K562 (cell line): Measurements from ENCODE around the gene CACNA2D4. TPM values are rescaled to one million over a fixed set of nuclear protein-coding genes. Genes with fewer than 3 reads are reported as not detected.

ENCODE experiments used
- ATAC-seq: fragments of 200-7000 bp; cut with Tn5 transposase; 3 replicates; pipeline ENCODE4 v1.9.1; 2020; ENCODE audit warnings: moderate library complexity
- BruUV-seq: library from RNA; stranded (reverse); fragments of 400-500 nt; replicated peaks from 2 replicates; lab custom pipeline; 2021; lab: Mats Ljungman, UMichigan
- CTCF ChIA-PET: fragments of 300-600 bp; formaldehyde crosslinking; extraction: SDS; loops from one replicate; lab custom pipeline; 2021; ENCODE audit warnings: low intra/inter-chr PET ratio; lab: Yijun Ruan, JAX
- POLR2A ChIA-PET: fragments of 300-600, 350-650 bp; sonication (Branson Sonifier 250); formaldehyde crosslinking; extraction: SDS; loops from one replicate; lab custom pipeline; 2021; ENCODE audit warnings: antibody characterized with exemption, inconsistent platforms; lab: Yijun Ruan, JAX
- DNase-seq, 4 experiments: peaks; one replicate each; pipeline versions ENCODE4 v3.0.0 to v3.0.0-alpha.2; 2011 to 2018; ENCODE audit warnings: low spot score in 3 of 4, mixed read lengths in 3 of 4; ENCODE audit errors: extremely low read depth in 1 of 4
- FAIRE-seq: peaks from 2 replicates; lab custom pipeline; 2011; peaks lifted over from hg19 to GRCh38; lab: Jason Lieb, UNC
- H2AFZ ChIP-seq: 2 replicates; pipeline ENCODE4 v1.6.0; 2011; ENCODE audit warnings: low read depth, low read length, control low read depth, inconsistent platforms
- H3K27ac ChIP-seq: fragments of 200-600 bp; 3 replicates; pipeline ENCODE4 v1.8.0; 2011; ENCODE audit warnings: low read depth, mild to moderate bottlenecking, control low read depth, inconsistent platforms, low read length, moderate library complexity, mixed read lengths; ENCODE audit errors: extremely low read depth
- H3K27me3 ChIP-seq, 2 experiments: fragments of 300-600 bp in 1 of 2; 2 replicates in 1 of 2; 3 replicates in 1 of 2; pipeline versions ENCODE4 v1.6.0 to v1.8.0; 2011; ENCODE audit warnings: inconsistent platforms in 2 of 2, low read length in 2 of 2, mild to moderate bottlenecking in 1 of 2, mixed read lengths in 1 of 2, moderate library complexity in 1 of 2; ENCODE audit not compliant: control insufficient read depth in 2 of 2, insufficient read depth in 2 of 2
- H3K36me3 ChIP-seq: fragments of 300-600 bp; 3 replicates; pipeline ENCODE4 v1.8.0; 2011; ENCODE audit warnings: mild to moderate bottlenecking, low read length, inconsistent platforms; ENCODE audit not compliant: control insufficient read depth, insufficient read depth
- H3K4me1 ChIP-seq, 2 experiments: fragments of 200-600 bp in 1 of 2; replicated peaks in 1 of 2; 2 replicates in 1 of 2; 3 replicates in 1 of 2; pipeline versions ENCODE4 v1.5.1 to v1.8.0; 2011; ENCODE audit warnings: inconsistent platforms in 2 of 2, low read length in 2 of 2, mild to moderate bottlenecking in 1 of 2, mixed read lengths in 1 of 2, moderate library complexity in 1 of 2; ENCODE audit not compliant: control insufficient read depth in 2 of 2, insufficient read depth in 2 of 2
- H3K4me2 ChIP-seq: 2 replicates; pipeline ENCODE4 v1.6.1; 2011; ENCODE audit warnings: low read length, control low read depth, inconsistent platforms, mixed read lengths; ENCODE audit not compliant: insufficient read depth
- H3K4me3 ChIP-seq: fragments of 200-600 bp; sonication (generic), shearing (Covaris generic); 2 replicates; pipeline ENCODE4 v1.5.1; 2016; ENCODE audit warnings: control low read depth, inconsistent platforms
- H3K79me2 ChIP-seq: fragments of 200-600 bp; 3 replicates; pipeline ENCODE4 v1.8.0; 2011; ENCODE audit warnings: low read length, inconsistent platforms; ENCODE audit not compliant: control insufficient read depth, insufficient read depth
- H3K9ac ChIP-seq, 2 experiments: 2 replicates each; pipeline versions ENCODE4 v1.6.0 to v1.6.1; 2011; ENCODE audit warnings: low read depth in 2 of 2, low read length in 2 of 2, control low read depth in 1 of 2, inconsistent platforms in 1 of 2, mild to moderate bottlenecking in 1 of 2, mixed read lengths in 1 of 2; ENCODE audit not compliant: insufficient read depth in 1 of 2
- H3K9me1 ChIP-seq: one replicate; pipeline ENCODE4 v1.6.0; 2011; ENCODE audit warnings: inconsistent platforms, mild to moderate bottlenecking, low read length, moderate library complexity; ENCODE audit not compliant: control insufficient read depth, insufficient read depth
- H3K9me3 ChIP-seq: replicated peaks from 2 replicates; pipeline ENCODE4 v1.5.1; 2011; ENCODE audit warnings: low read depth, low read length, inconsistent platforms; ENCODE audit not compliant: control insufficient read depth, insufficient read depth
- H4K20me1 ChIP-seq: replicated peaks from 2 replicates; pipeline ENCODE4 v1.6.1; 2011; ENCODE audit warnings: low read length, inconsistent platforms, mixed read lengths; ENCODE audit not compliant: control insufficient read depth, insufficient read depth
- CBX8 ChIP-seq: fragments of 200-600 bp; sonication (generic); IDR thresholded peaks from 2 replicates; pipeline ENCODE4 v1.6.1; 2012; ENCODE audit warnings: borderline replicate concordance, mixed run types, low read depth, mild to moderate bottlenecking, moderate library complexity, mixed read lengths, low read length, control low read depth, inconsistent platforms; ENCODE audit not compliant: poor library complexity, severe bottlenecking; ENCODE audit errors: extremely low read depth
- LCOR ChIP-seq: sonication (generic); formaldehyde crosslinking; IDR thresholded peaks from 2 replicates; pipeline ENCODE4 v1.8.0; 2022; ENCODE audit warnings: mild to moderate bottlenecking, missing genetic modification reagents
- PCBP2 ChIP-seq: fragments of 200-400 bp; formaldehyde crosslinking; IDR thresholded peaks from 2 replicates; pipeline ENCODE4 v1.6.1; 2018; ENCODE audit warnings: low read length, low read depth, mild to moderate bottlenecking, moderate library complexity; ENCODE audit not compliant: poor library complexity, severe bottlenecking
- ZNF263 ChIP-seq: sonication (generic); formaldehyde crosslinking; IDR thresholded peaks from 2 replicates; pipeline ENCODE4 v1.8.0; 2022; ENCODE audit warnings: mild to moderate bottlenecking, missing genetic modification reagents, borderline replicate concordance
- WGBS: fragments of 100-300 bp; shearing (Covaris generic); methylation state at CpG from one replicate; pipeline ENCODE4 v1.1.6; 2016; ENCODE audit warnings: low coverage, mixed read lengths; ENCODE audit not compliant: insufficient coverage; ENCODE audit errors: missing lambda C conversion rate; 5-methylcytosine and 5-hydroxymethylcytosine counted together
- in situ Hi-C: fragments of 300-500 bp; cut with MboI; formaldehyde crosslinking; loops from 4 replicates; pipeline ENCODE4 v1.15.0; 2018; ENCODE audit warnings: inconsistent platforms, mixed read lengths
- intact Hi-C: fragments of 100-400 bp; cut with micrococcal nuclease; formaldehyde crosslinking; loops from 2 replicates; pipeline ENCODE4 v1.14.2; 2022
- polyA plus RNA-seq, 8 experiments: library from polyadenylated mRNA; depleted of rRNA in 4 of 8; stranded (reverse) in 5 of 8; unstranded in 3 of 8; fragments of >200 nt; fragmentation: Nextera tagmentation in 2 of 8; fragmentation: Illumina TruSeq in 1 of 8; extraction: Ambion mirVana in 2 of 8; extraction: Trizol in 1 of 8; gene quantifications; 2 replicates each; pipeline versions ENCODE4 v1.2.1 to v1.2.3, GENCODE V29; 2011 to 2014; ENCODE audit warnings: inconsistent platforms in 1 of 8, missing spikeins in 1 of 8
- total RNA-seq, 7 experiments: library from RNA; depleted of rRNA in 6 of 7; stranded (reverse); fragments of >200 nt in 6 of 7; fragmentation: Illumina TruSeq in 2 of 7; extraction: Trizol in 2 of 7; gene quantifications; 2 replicates each; pipeline versions ENCODE4 v1.2.1 to v1.2.3, GENCODE V29; 2011 to 2021; ENCODE audit warnings: low replicate concordance in 1 of 7

CACNA2D4 gene
- total and polyA plus RNA-seq, 9 of the 15 experiments (the other 6 are each of a cell fraction or from before 2014, with no cell fraction given) = 0.04 to 0.69 (median 0.40) TPM; not detected in 3

DNA sequence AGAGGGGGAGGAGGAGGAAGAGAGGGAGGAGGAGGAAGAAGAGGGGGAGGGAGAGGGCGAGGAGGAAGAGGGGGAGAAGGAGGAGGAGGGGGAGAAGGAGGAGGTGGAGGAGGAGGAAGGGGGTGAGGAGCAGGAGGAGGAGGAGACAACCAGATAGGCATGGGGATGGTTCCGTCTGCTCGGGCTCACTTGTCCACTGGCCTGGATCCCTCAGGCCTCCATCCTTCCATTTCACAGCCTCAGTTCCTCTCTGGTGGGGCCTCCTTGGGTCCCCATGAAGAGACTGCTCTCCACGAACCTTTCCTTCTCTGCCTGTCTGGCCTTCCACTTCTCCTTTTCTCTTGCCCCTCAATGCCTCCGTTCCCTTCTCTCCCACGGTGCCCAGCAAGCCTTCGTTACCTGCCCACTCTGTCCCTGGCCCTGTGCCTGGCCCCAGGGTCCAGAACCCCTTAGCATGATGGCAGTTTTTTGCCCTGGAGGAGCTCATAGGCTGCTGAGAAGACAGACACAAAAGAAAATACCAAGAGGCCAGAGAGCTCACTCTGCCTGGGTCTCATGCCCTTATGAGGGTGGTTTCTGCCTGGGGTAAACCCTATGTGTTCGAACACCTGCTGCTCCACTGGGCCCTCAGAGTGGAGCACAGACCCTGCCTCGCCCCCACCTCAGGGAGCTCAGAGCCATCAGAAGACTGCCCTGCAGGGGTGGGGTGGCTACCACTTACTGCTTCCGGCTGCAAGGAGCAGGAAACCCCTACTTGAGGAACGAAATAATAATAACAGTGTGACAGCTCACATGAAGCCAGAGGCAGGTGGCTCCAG lies 11.7 kb upstream of the CACNA2D4 start:
- BruUV-seq = no TSS peak
- Histone ChIP-seq H3K36me3 (no peaks in the 10 kb centered on the region), H3K4me3 (no peak overlapping the region), H4K20me1 (no peaks in the 10 kb centered on the region; the same call in 1 of the 2 replicates), H3K27me3 (peaks cover 0 to 55% of the 10 kb centered on the region in 2 experiments; a peak in 2 of 5 replicates), H3K4me2 (no peak overlapping the region), H3K9ac (no peak overlapping the region), H2AFZ (no peak overlapping the region), H3K79me2 (no peaks in the 10 kb centered on the region), H3K27ac (no peak overlapping the region), H3K9me3 (no peaks in the 10 kb centered on the region), H3K4me1 (peaks cover 0 to 18% of the 10 kb centered on the region in 2 experiments; a peak in 1 of 5 replicates), H3K9me1 (no peaks in the 10 kb centered on the region)
- ChIA-PET CTCF (no interaction called here), POLR2A (no interaction called here)
- in situ Hi-C loops = no loop called here
- WGBS = 14% methylated on average over 10 of the region's 11 CpGs
- TF ChIP-seq PCBP2 (peak; percentile 51), ZNF263 (CRISPR knock-in tag) (peak; percentile 89), CBX8 (no peak), LCOR (CRISPR knock-in tag) (no peak)
- DNase-seq (no peak), FAIRE-seq (no peak), ATAC-seq (no peak)
- intact Hi-C loops = no loop called here
